ENCODE data around the gene ITPK1. TPM values are rescaled to one million over a fixed set of nuclear protein-coding genes. Genes with fewer than 3 reads are reported as not detected.
A peak's percentile ranks its signal among the peaks of the same experiment; 100 is the strongest.

The ITPK1 gene
- total RNA-seq, 1 donor = 25.0 TPM

DNA sequence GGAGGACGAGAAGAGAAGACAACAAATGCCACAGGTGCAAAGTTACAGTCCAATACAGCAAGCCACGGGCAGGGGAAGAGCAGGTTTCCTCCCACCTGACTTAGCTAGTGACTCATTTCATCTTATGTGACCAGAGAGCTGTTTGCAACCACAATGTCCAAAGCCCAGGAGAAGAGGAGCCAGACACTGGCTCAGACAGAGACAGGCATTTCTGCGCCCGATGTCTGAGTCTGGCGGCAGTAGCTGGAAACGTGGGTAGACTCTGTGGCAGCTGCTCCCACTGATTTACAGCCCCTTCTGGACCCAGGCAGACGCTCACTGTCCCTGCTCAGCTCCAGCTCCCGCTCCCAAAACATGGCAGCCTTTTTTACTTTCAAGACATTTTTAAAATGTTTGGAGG, 132.8 kb downstream of the ITPK1 start:
- TF ChIP-seq, protein P1, sequence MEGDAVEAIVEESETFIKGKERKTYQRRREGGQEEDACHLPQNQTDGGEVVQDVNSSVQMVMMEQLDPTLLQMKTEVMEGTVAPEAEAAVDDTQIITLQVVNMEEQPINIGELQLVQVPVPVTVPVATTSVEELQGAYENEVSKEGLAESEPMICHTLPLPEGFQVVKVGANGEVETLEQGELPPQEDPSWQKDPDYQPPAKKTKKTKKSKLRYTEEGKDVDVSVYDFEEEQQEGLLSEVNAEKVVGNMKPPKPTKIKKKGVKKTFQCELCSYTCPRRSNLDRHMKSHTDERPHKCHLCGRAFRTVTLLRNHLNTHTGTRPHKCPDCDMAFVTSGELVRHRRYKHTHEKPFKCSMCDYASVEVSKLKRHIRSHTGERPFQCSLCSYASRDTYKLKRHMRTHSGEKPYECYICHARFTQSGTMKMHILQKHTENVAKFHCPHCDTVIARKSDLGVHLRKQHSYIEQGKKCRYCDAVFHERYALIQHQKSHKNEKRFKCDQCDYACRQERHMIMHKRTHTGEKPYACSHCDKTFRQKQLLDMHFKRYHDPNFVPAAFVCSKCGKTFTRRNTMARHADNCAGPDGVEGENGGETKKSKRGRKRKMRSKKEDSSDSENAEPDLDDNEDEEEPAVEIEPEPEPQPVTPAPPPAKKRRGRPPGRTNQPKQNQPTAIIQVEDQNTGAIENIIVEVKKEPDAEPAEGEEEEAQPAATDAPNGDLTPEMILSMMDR (IDR thresholded peaks at IDR 0.05; ENCODE audit: extremely low read depth, low read depth, low read length) = no peak
- Histone ChIP-seq H3K4me2 (ENCODE audit: insufficient read depth, low read length) (no peak overlapping the region), H4K20me1 (ENCODE audit: insufficient read depth, low read length) (no peaks in the 10 kb centered on the region), H3K9me3 (ENCODE audit: low read depth, low read length) (no peaks in the 10 kb centered on the region), H3K79me2 (ENCODE audit: insufficient read depth, low read length) (no peaks in the 10 kb centered on the region), H2AFZ (ENCODE audit: low read length) (no peak overlapping the region), H3K4me1 (ENCODE audit: insufficient read depth, low read length) (peaks cover 13% of the 10 kb centered on the region), H3K27me3 (ENCODE audit: insufficient read depth, low read length) (no peaks in the 10 kb centered on the region), H3K36me3 (ENCODE audit: insufficient read depth, low read length) (no peaks in the 10 kb centered on the region), H3K4me3 (ENCODE audit: insufficient read depth, low read length) (no peak overlapping the region), H3K27ac (ENCODE audit: low read depth, low read length) (no peak overlapping the region)
- DNase-seq (ENCODE audit: insufficient read length, low spot score, missing footprints) = peak; percentile 56

DNA sequence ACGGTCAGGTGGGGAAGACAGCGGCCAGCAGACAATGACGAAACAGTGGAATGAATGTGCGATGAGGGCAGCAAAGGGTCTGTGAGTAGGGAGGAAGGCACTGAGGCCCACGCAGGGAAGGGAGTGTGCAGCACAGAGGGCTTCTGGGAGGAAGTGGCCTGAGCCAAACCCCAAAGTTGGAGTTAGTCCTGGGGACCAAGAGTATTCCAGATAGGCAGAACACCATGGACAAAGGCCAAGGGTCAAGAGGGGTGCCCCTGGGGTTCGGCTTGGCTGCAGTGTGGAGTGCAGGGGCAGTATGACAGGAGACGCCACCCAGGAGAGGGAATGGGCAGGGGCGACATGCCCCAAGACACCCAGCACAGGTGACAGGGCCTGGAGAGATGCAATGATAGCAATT, 134.0 kb downstream of the ITPK1 start:
- Histone ChIP-seq H3K9me3 (ENCODE audit: low read depth, low read length) (peaks cover under 1% of the 10 kb centered on the region), H3K27ac (ENCODE audit: low read depth, low read length) (no peak overlapping the region), H3K79me2 (ENCODE audit: insufficient read depth, low read length) (no peaks in the 10 kb centered on the region), H3K27me3 (ENCODE audit: insufficient read depth, low read length) (no peaks in the 10 kb centered on the region), H2AFZ (ENCODE audit: low read length) (no peak overlapping the region), H3K4me1 (ENCODE audit: insufficient read depth, low read length) (peaks cover 13% of the 10 kb centered on the region), H3K36me3 (ENCODE audit: insufficient read depth, low read length) (no peaks in the 10 kb centered on the region), H3K4me2 (ENCODE audit: insufficient read depth, low read length) (no peak overlapping the region), H3K4me3 (ENCODE audit: insufficient read depth, low read length) (no peak overlapping the region), H4K20me1 (ENCODE audit: insufficient read depth, low read length) (no peaks in the 10 kb centered on the region)
- peak; percentile 23 for DNase-seq (ENCODE audit: insufficient read length, low spot score, missing footprints)
- TF ChIP-seq, protein P1 (IDR thresholded peaks at IDR 0.05; ENCODE audit: extremely low read depth, low read depth, low read length) = no peak

DNA sequence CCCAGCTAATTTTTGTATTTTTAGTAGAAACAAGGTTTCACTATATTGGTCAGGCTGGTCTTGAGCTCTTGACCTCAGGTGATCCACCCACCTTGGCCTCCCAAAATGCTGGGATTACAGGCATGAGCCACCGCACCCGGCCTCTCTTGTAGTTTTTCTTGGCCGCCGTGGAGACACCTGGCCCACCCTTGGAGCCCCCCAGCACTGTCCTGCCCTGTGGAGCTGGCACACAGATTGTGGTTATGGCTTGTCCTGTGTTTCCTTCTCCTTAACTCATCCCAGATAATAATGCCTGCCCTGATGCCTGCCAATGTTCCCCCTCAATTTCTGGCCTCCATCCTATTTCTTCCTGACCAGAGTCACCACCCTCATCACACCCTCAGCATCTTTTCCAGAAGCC, 134.9 kb downstream of the ITPK1 start:
- H3K36me3 ChIP-seq (ENCODE audit: insufficient read depth, low read length) = no peaks in the 10 kb centered on the region
- no peak overlapping the region for H3K4me3 ChIP-seq (ENCODE audit: insufficient read depth, low read length)
- H3K4me2 ChIP-seq (ENCODE audit: insufficient read depth, low read length) = no peak overlapping the region
- peaks cover 6% of the 10 kb centered on the region for H3K9me3 ChIP-seq (ENCODE audit: low read depth, low read length)
- TF ChIP-seq, protein P1 (IDR thresholded peaks at IDR 0.05; ENCODE audit: extremely low read depth, low read depth, low read length) = no peak
- H3K27ac ChIP-seq (ENCODE audit: low read depth, low read length) = no peak overlapping the region
- H2AFZ ChIP-seq (ENCODE audit: low read length) = no peak overlapping the region
- no peak for DNase-seq (ENCODE audit: insufficient read length, low spot score, missing footprints)
- no peaks in the 10 kb centered on the region for H4K20me1 ChIP-seq (ENCODE audit: insufficient read depth, low read length)
- no peaks in the 10 kb centered on the region for H3K27me3 ChIP-seq (ENCODE audit: insufficient read depth, low read length)
- peaks cover 5% of the 10 kb centered on the region for H3K4me1 ChIP-seq (ENCODE audit: insufficient read depth, low read length)
- no peaks in the 10 kb centered on the region for H3K79me2 ChIP-seq (ENCODE audit: insufficient read depth, low read length)

DNA sequence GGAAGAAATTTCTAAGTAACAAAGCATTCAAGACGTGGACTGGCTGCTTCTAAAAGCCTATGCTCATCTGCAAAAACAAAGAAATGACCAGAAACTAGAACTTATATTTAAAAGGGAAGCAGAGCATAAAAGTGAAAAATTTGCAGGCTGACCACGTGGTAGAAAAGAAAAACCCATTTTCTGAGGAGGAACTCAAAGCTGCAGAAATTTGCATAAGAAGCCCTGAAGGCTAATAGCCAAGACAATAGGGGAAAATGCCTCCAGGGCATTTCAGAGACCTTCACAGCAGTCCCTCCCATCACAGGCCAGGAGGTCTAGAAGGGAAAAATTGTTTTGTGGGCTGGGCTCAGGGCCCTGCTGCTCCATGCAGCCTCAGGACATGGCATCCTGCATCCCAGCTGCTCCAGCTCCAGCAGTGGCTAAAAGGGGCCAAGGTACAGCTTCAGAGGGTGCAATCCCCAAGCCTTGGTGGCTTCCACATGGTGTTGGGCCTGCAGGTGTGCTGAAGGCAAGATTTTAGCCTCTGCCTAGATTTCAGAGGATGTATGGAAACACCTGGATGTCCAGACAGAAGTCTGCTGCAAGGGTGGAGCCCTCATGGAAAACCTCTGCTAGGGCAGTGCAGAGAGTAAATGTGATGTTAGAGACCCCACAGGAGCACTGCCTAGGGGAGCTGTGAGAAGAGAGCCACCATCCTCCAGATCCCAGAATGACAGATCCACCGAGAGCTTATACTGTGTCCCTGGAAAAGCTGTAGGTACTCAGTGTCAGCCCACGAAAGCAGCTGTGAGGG, 137.3 kb downstream of the ITPK1 start:
- DNase-seq (ENCODE audit: insufficient read length, low spot score, missing footprints) = no peak
- peaks cover 2% of the 10 kb centered on the region for H4K20me1 ChIP-seq (ENCODE audit: insufficient read depth, low read length)

More for the DNA sequence above, 137.3 kb downstream of the ITPK1 start:
- TF ChIP-seq, protein P1 (IDR thresholded peaks at IDR 0.05; ENCODE audit: extremely low read depth, low read depth, low read length) = no peak
- Histone ChIP-seq H3K4me1 (ENCODE audit: insufficient read depth, low read length) (peaks cover 6% of the 10 kb centered on the region), H3K4me3 (ENCODE audit: insufficient read depth, low read length) (no peak overlapping the region), H3K27ac (ENCODE audit: low read depth, low read length) (no peak overlapping the region), H3K4me2 (ENCODE audit: insufficient read depth, low read length) (no peak overlapping the region), H3K36me3 (ENCODE audit: insufficient read depth, low read length) (no peaks in the 10 kb centered on the region), H2AFZ (ENCODE audit: low read length) (no peak overlapping the region), H3K27me3 (ENCODE audit: insufficient read depth, low read length) (no peaks in the 10 kb centered on the region), H3K79me2 (ENCODE audit: insufficient read depth, low read length) (no peaks in the 10 kb centered on the region), H3K9me3 (ENCODE audit: low read depth, low read length) (peaks cover 7% of the 10 kb centered on the region)

Data from osteoblast (primary cell).